Upper lobe of left lung (tissue), 4 donors: Measurements from ENCODE around the gene CMSS1.

ENCODE experiments used
- CTCF ChIP-seq, 6 experiments: fragments of 450-650 bp in 4 of 6; fragments of 200-600 bp in 2 of 6; sonication (generic) in 2 of 6; IDR thresholded peaks; one replicate each; pipeline ENCODE4 v1.5.1; 2016 to 2019; ENCODE audit warnings: antibody characterized with exemption in 6 of 6
- POLR2AphosphoS5 ChIP-seq, 2 donors: sonication (generic); formaldehyde crosslinking; IDR thresholded peaks; one replicate each; pipeline ENCODE4 v1.5.1; 2017; ENCODE audit warnings: antibody characterized with exemption in 2 of 2

GRCh38 chr3:99970198-99970597 is 152.5 kb downstream of the CMSS1 start:
- TF ChIP-seq CTCF (IDR thresholded peaks at IDR 0.05) (no peak), POLR2AphosphoS5 (IDR thresholded peaks at IDR 0.05) (no peak)
